Measurements from ENCODE around the gene GAS7. TPM values are rescaled to one million over a fixed set of nuclear protein-coding genes. Genes with fewer than 3 reads are reported as not detected.
A peak's percentile ranks its signal among the peaks of the same experiment; 100 is the strongest.

Gene GAS7
- total RNA-seq, 1 experiment from 2014 or later: 12.3 TPM

DNA sequence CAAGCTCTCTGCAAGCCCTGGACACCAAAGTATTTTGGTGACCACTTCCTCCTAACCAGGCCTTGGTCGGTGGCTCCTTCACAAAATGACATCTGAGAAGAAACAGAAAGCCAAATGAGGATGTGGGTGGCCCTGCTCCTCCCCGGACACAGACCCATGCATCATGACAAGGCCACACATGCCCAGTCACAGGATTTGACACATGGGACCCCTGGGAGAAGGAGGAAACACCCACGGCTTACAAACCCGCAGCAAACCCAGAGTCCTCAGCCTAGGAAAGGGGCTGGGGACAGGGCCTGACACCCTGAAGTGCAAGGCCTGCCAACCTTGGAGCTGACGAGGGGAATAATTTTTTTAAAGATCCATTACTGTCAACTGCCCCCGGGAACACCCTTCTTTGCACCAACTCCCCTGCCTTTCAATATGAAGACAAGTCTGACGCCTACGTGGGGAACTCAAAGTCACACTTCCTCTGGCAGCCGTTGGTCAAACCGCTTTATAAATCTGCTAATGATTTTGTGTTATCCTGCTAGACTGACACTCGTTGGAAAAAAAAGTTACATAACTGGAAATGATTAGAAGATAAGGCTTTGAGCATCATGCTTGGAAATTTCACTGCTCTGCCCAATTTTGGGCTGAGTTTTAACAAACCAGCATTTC, 41.3 kb downstream of the GAS7 start:
- peak overlapping the region; percentile 23; the same call in 1 of the 2 replicates for H3K27ac Mint-ChIP-seq
- ChIA-PET CTCF (no interaction called here), POLR2A (no interaction called here)
- TF ChIP-seq ATF1 (CRISPR knock-in tag; IDR thresholded peaks at IDR 0.05) (no peak), NFATC4 (CRISPR knock-in tag; IDR thresholded peaks at IDR 0.05) (no peak), MYBL2 (CRISPR knock-in tag; IDR thresholded peaks at IDR 0.05) (no peak), ZNF263 (CRISPR knock-in tag; IDR thresholded peaks at IDR 0.05; ENCODE audit: low read depth) (no peak), PRRX2 (CRISPR knock-in tag; IDR thresholded peaks at IDR 0.05) (no peak), RELA (CRISPR knock-in tag; IDR thresholded peaks at IDR 0.05; ENCODE audit: borderline replicate concordance) (no peak), RORB (CRISPR knock-in tag; IDR thresholded peaks at IDR 0.05) (no peak), ZNF416 (CRISPR knock-in tag; IDR thresholded peaks at IDR 0.05) (no peak), HMGA2 (CRISPR knock-in tag; IDR thresholded peaks at IDR 0.05) (no peak), JUN (CRISPR knock-in tag; IDR thresholded peaks at IDR 0.05) (no peak)
- TF ChIP-seq, protein P1, sequence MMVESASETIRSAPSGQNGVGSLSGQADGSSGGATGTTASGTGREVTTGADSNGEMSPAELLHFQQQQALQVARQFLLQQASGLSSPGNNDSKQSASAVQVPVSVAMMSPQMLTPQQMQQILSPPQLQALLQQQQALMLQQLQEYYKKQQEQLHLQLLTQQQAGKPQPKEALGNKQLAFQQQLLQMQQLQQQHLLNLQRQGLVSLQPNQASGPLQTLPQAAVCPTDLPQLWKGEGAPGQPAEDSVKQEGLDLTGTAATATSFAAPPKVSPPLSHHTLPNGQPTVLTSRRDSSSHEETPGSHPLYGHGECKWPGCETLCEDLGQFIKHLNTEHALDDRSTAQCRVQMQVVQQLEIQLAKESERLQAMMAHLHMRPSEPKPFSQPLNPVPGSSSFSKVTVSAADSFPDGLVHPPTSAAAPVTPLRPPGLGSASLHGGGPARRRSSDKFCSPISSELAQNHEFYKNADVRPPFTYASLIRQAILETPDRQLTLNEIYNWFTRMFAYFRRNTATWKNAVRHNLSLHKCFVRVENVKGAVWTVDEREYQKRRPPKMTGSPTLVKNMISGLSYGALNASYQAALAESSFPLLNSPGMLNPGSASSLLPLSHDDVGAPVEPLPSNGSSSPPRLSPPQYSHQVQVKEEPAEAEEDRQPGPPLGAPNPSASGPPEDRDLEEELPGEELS (CRISPR knock-in tag; IDR thresholded peaks at IDR 0.05): no peak
- TF ChIP-seq, protein P2, sequence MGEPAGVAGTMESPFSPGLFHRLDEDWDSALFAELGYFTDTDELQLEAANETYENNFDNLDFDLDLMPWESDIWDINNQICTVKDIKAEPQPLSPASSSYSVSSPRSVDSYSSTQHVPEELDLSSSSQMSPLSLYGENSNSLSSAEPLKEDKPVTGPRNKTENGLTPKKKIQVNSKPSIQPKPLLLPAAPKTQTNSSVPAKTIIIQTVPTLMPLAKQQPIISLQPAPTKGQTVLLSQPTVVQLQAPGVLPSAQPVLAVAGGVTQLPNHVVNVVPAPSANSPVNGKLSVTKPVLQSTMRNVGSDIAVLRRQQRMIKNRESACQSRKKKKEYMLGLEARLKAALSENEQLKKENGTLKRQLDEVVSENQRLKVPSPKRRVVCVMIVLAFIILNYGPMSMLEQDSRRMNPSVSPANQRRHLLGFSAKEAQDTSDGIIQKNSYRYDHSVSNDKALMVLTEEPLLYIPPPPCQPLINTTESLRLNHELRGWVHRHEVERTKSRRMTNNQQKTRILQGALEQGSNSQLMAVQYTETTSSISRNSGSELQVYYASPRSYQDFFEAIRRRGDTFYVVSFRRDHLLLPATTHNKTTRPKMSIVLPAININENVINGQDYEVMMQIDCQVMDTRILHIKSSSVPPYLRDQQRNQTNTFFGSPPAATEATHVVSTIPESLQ (CRISPR knock-in tag; IDR thresholded peaks at IDR 0.05): no peak
- TF ChIP-seq, protein P3, sequence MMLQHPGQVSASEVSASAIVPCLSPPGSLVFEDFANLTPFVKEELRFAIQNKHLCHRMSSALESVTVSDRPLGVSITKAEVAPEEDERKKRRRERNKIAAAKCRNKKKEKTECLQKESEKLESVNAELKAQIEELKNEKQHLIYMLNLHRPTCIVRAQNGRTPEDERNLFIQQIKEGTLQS (CRISPR knock-in tag; conservative IDR thresholded peaks at IDR 0.05): no peak
- TF ChIP-seq, protein P4, sequence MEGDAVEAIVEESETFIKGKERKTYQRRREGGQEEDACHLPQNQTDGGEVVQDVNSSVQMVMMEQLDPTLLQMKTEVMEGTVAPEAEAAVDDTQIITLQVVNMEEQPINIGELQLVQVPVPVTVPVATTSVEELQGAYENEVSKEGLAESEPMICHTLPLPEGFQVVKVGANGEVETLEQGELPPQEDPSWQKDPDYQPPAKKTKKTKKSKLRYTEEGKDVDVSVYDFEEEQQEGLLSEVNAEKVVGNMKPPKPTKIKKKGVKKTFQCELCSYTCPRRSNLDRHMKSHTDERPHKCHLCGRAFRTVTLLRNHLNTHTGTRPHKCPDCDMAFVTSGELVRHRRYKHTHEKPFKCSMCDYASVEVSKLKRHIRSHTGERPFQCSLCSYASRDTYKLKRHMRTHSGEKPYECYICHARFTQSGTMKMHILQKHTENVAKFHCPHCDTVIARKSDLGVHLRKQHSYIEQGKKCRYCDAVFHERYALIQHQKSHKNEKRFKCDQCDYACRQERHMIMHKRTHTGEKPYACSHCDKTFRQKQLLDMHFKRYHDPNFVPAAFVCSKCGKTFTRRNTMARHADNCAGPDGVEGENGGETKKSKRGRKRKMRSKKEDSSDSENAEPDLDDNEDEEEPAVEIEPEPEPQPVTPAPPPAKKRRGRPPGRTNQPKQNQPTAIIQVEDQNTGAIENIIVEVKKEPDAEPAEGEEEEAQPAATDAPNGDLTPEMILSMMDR (IDR thresholded peaks at IDR 0.05): no peak
- TF ChIP-seq, protein P5, sequence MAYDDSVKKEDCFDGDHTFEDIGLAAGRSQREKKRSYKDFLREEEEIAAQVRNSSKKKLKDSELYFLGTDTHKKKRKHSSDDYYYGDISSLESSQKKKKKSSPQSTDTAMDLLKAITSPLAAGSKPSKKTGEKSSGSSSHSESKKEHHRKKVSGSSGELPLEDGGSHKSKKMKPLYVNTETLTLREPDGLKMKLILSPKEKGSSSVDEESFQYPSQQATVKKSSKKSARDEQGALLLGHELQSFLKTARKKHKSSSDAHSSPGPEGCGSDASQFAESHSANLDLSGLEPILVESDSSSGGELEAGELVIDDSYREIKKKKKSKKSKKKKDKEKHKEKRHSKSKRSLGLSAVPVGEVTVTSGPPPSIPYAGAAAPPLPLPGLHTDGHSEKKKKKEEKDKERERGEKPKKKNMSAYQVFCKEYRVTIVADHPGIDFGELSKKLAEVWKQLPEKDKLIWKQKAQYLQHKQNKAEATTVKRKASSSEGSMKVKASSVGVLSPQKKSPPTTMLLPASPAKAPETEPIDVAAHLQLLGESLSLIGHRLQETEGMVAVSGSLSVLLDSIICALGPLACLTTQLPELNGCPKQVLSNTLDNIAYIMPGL (CRISPR knock-in tag; IDR thresholded peaks at IDR 0.05): no peak
- TF ChIP-seq, protein P6, sequence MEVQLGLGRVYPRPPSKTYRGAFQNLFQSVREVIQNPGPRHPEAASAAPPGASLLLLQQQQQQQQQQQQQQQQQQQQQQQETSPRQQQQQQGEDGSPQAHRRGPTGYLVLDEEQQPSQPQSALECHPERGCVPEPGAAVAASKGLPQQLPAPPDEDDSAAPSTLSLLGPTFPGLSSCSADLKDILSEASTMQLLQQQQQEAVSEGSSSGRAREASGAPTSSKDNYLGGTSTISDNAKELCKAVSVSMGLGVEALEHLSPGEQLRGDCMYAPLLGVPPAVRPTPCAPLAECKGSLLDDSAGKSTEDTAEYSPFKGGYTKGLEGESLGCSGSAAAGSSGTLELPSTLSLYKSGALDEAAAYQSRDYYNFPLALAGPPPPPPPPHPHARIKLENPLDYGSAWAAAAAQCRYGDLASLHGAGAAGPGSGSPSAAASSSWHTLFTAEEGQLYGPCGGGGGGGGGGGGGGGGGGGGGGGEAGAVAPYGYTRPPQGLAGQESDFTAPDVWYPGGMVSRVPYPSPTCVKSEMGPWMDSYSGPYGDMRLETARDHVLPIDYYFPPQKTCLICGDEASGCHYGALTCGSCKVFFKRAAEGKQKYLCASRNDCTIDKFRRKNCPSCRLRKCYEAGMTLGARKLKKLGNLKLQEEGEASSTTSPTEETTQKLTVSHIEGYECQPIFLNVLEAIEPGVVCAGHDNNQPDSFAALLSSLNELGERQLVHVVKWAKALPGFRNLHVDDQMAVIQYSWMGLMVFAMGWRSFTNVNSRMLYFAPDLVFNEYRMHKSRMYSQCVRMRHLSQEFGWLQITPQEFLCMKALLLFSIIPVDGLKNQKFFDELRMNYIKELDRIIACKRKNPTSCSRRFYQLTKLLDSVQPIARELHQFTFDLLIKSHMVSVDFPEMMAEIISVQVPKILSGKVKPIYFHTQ (CRISPR knock-in tag; IDR thresholded peaks at IDR 0.05): no peak
- TF ChIP-seq, protein P7, sequence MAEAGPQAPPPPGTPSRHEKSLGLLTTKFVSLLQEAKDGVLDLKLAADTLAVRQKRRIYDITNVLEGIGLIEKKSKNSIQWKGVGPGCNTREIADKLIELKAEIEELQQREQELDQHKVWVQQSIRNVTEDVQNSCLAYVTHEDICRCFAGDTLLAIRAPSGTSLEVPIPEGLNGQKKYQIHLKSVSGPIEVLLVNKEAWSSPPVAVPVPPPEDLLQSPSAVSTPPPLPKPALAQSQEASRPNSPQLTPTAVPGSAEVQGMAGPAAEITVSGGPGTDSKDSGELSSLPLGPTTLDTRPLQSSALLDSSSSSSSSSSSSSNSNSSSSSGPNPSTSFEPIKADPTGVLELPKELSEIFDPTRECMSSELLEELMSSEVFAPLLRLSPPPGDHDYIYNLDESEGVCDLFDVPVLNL (CRISPR knock-in tag; IDR thresholded peaks at IDR 0.05; ENCODE audit: borderline replicate concordance, low read depth): no peak
- TF ChIP-seq, protein P8, sequence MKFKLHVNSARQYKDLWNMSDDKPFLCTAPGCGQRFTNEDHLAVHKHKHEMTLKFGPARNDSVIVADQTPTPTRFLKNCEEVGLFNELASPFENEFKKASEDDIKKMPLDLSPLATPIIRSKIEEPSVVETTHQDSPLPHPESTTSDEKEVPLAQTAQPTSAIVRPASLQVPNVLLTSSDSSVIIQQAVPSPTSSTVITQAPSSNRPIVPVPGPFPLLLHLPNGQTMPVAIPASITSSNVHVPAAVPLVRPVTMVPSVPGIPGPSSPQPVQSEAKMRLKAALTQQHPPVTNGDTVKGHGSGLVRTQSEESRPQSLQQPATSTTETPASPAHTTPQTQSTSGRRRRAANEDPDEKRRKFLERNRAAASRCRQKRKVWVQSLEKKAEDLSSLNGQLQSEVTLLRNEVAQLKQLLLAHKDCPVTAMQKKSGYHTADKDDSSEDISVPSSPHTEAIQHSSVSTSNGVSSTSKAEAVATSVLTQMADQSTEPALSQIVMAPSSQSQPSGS (CRISPR knock-in tag; IDR thresholded peaks at IDR 0.05; ENCODE audit: borderline replicate concordance, low read depth): no peak
- no peak for ATAC-seq
- no peaks in the 10 kb centered on the region for H3K27me3 Mint-ChIP-seq (ENCODE audit: low read depth)
- no peak for DNase-seq (ENCODE audit: low spot score)
- no peaks in the 10 kb centered on the region for H3K9me3 Mint-ChIP-seq
- H3K4me1 Mint-ChIP-seq: no peaks in the 10 kb centered on the region
- H3K36me3 Mint-ChIP-seq: no peaks in the 10 kb centered on the region
- H3K4me3 Mint-ChIP-seq: no peak overlapping the region

All from WTC11 (cell line).